ENCODE data around the gene QRICH2. TPM values are rescaled to one million over a fixed set of nuclear protein-coding genes. Genes with fewer than 3 reads are reported as not detected.
A peak's percentile ranks its signal among the peaks of the same experiment; 100 is the strongest.

QRICH2 gene
- total and polyA plus RNA-seq, 10 of the 15 experiments (the other 5 are each of a cell fraction or from before 2014, with no cell fraction given) = 0.04 to 0.72 (median 0.25) TPM

- H3K9me3 ChIP-seq (replicated peaks; ENCODE audit: control insufficient read depth, insufficient read depth, low read length) = no peaks in the 10 kb centered on the region
- RAD21 ChIA-PET (ENCODE audit: unreplicated experiment) = interaction anchor here (0.6 to 18.5 kb wide), 9 partner anchors 9 to 143 kb away, joined by 3 to 419 read pairs (median 4); no protein-coding TSS in a partner anchor
- CTCF ChIA-PET = interaction anchor here (0.9 to 10.6 kb wide), 6 partner anchors 13 to 143 kb away, joined by 3 to 160 read pairs (median 8); no protein-coding TSS in a partner anchor
- peak overlapping the region; percentile 93 for H3K9ac ChIP-seq (ENCODE audit: control insufficient read depth, insufficient read depth, low read length)
- H3K79me2 ChIP-seq (ENCODE audit: control insufficient read depth, insufficient read depth, low read length) = peaks cover 62% of the 10 kb centered on the region
- peak overlapping the region; percentile 99 for H3K4me2 ChIP-seq (ENCODE audit: control insufficient read depth, insufficient read depth)
- H3K4me1 ChIP-seq (ENCODE audit: control insufficient read depth, insufficient read depth, low read length) = peaks cover 52% of the 10 kb centered on the region
- POLR2A ChIA-PET = interaction anchor here (0.6 to 17.9 kb wide), 7 partner anchors 18 to 401 kb away, joined by 3 to 427 read pairs (median 5); partner anchors contain the start of gene RNF157
- no peaks in the 10 kb centered on the region for H3K27me3 ChIP-seq (replicated peaks in 1 of 2; ENCODE audit: control insufficient read depth in 2 of 2, insufficient read depth in 2 of 2, low read length in 1 of 2)
- no peaks in the 10 kb centered on the region for H4K20me1 ChIP-seq (ENCODE audit: control insufficient read depth, insufficient read depth)
- H2AFZ ChIP-seq (ENCODE audit: control insufficient read depth, low read depth, low read length) = no peak overlapping the region
- intact Hi-C loops (cut with micrococcal nuclease; ENCODE audit: unreplicated experiment) (loop anchor here (5.0 to 10.0 kb wide), 2 partner anchors 34 to 482 kb away; partner anchors contain the start of gene UNK), in situ Hi-C loops (cut with MboI) (loop anchor here (25.0 kb wide), 2 partner anchors 1196 to 1896 kb away; partner anchors contain the start of gene SYNGR2)
- SMC1A ChIA-PET (ENCODE audit: uncharacterized antibody, unreplicated experiment) = interaction anchor here (0.9 to 10.2 kb wide), 9 partner anchors 13 to 87 kb away, joined by 4 to 152 read pairs (median 14); no protein-coding TSS in a partner anchor
- WGBS (ENCODE audit: insufficient coverage, insufficient replicate concordance, low lambda C conversion rate, missing lambda C conversion rate) = 0% methylated on average over 5 of the region's 12 CpGs
- ATAC-seq (no peak), DNase-seq (ENCODE audit: low read depth, low spot score) (no peak), FAIRE-seq (no peak)
- peak overlapping the region; percentile 84 for H3K4me3 ChIP-seq
- no peaks in the 10 kb centered on the region for H3K36me3 ChIP-seq (ENCODE audit: control insufficient read depth in 2 of 2, insufficient read depth in 2 of 2, low read length in 1 of 2)
- BruUV-seq (replicated peaks) = no TSS peak
- H3K27ac ChIP-seq (ENCODE audit: control insufficient read depth, insufficient read depth) = peak overlapping the region; percentile 99
- 0 out of 2 replicates have a peak, but pooled peaks have one; percentile 1 for TF ChIP-seq SIN3A (IDR thresholded peaks at IDR 0.05; ENCODE audit: low read depth, low read length)
- peak; percentile 62; the same call in 1 of the 2 replicates for TF ChIP-seq BACH1 (IDR thresholded peaks at IDR 0.05; ENCODE audit: borderline replicate concordance)
- TF ChIP-seq POLR2A (IDR thresholded peaks at IDR 0.05; ENCODE audit: low read depth, low read length) = peak; percentile 15; the same call in 1 of the 2 replicates
- TF ChIP-seq CHD4 (IDR thresholded peaks at IDR 0.05) = no peak
- peak; percentile 79; the same call in 1 of the 2 replicates for TF ChIP-seq WRNIP1 (IDR thresholded peaks at IDR 0.05; ENCODE audit: borderline replicate concordance, low read depth, low read length)
- TF ChIP-seq MEF2B (IDR thresholded peaks at IDR 0.05; ENCODE audit: partially characterized antibody, poor library complexity, severe bottlenecking) = peak; percentile 22
- TF ChIP-seq E4F1 (IDR thresholded peaks at IDR 0.05; ENCODE audit: borderline replicate concordance, partially characterized antibody) = no peak
- peak; percentile 81 for TF ChIP-seq POLR2AphosphoS5 (IDR thresholded peaks at IDR 0.05; ENCODE audit: low read length)
- peak; percentile 60 for TF ChIP-seq MLLT1 (IDR thresholded peaks at IDR 0.05)
- TF ChIP-seq BMI1 (IDR thresholded peaks at IDR 0.05; ENCODE audit: borderline replicate concordance) = 0 out of 2 replicates have a peak, but pooled peaks have one; percentile 27
- TF ChIP-seq IKZF2 (IDR thresholded peaks at IDR 0.05) = 0 out of 4 replicates have a peak, but pooled peaks of 1 of the 2 experiments have one; percentile 14
- no peak for TF ChIP-seq HDGF (IDR thresholded peaks at IDR 0.05)
- TF ChIP-seq SUPT20H (IDR thresholded peaks at IDR 0.05; ENCODE audit: borderline replicate concordance, control insufficient read depth, low read depth, low read length) = no peak
Observed at GRCh38 chr17:76266244-76266938, 41.7 kb downstream of the QRICH2 start.
